Cardiac atrium fibroblast (primary cell): ENCODE measurements around the gene GRIK2. TPM values are rescaled to one million over a fixed set of nuclear protein-coding genes. Genes with fewer than 3 reads are reported as not detected.

Experiments used
- total RNA-seq: library from RNA; depleted of rRNA; stranded (reverse); fragments of >200 nt; gene quantifications from 2 replicates; pipeline ENCODE4 v1.2.3, GENCODE V29; 2015

Gene GRIK2
- 1.6 and 1.9 TPM in 2 replicates for total RNA-seq

GRCh38 chr6:101393251-101393828 lies at the start of gene GRIK2:
TSS of gene GRIK2 (plus strand) at chr6:101393708.

